WTC11 (cell line): ENCODE measurements around the gene LY6G5C. TPM values are rescaled to one million over a fixed set of nuclear protein-coding genes. Genes with fewer than 3 reads are reported as not detected.

Experiments
- ATAC-seq: fragments of 200-7000 bp; cut with Tn5 transposase; 2 replicates; pipeline ENCODE4 v1.10.0; 2021; ENCODE audit warnings: mild to moderate bottlenecking, moderate library complexity
- CTCF ChIA-PET: fragments of 300-600 bp; sonication (Branson Sonifier 250); formaldehyde crosslinking; loops from one replicate; lab custom pipeline; 2021; ENCODE audit warnings: antibody characterized with exemption; lab: Charles Lee
- POLR2A ChIA-PET: fragments of 350-600 bp; sonication (Branson Sonifier 250); formaldehyde crosslinking; loops from one replicate; lab custom pipeline; 2021; ENCODE audit warnings: antibody characterized with exemption; lab: Charles Lee
- DNase-seq: peaks from one replicate; pipeline ENCODE4 v3.0.0; 2021; ENCODE audit warnings: low spot score
- H3K27ac Mint-ChIP-seq: 2 replicates; pipeline ENCODE4 v1.8.0; 2021; ENCODE audit warnings: mixed read lengths
- H3K27me3 Mint-ChIP-seq: 2 replicates; pipeline ENCODE4 v1.8.0; 2021; ENCODE audit warnings: low read depth, mild to moderate bottlenecking, moderate library complexity, mixed read lengths
- H3K36me3 Mint-ChIP-seq: 2 replicates; pipeline ENCODE4 v1.8.0; 2021; ENCODE audit warnings: mixed read lengths
- H3K4me1 Mint-ChIP-seq: 2 replicates; pipeline ENCODE4 v1.8.0; 2022; ENCODE audit warnings: mixed read lengths
- H3K4me3 Mint-ChIP-seq: 2 replicates; pipeline ENCODE4 v1.8.0; 2021; ENCODE audit warnings: mild to moderate bottlenecking, moderate library complexity, mixed read lengths
- H3K9me3 Mint-ChIP-seq: 2 replicates; pipeline ENCODE4 v1.8.0; 2021; ENCODE audit warnings: mixed read lengths
- CREB1 ChIP-seq: sonication (generic); formaldehyde crosslinking; IDR thresholded peaks from 2 replicates; pipeline ENCODE4 v1.8.0; 2023; ENCODE audit warnings: mild to moderate bottlenecking, missing genetic modification reagents
- JAZF1 ChIP-seq: fragments of 250-450 bp; sonication (Bioruptor Pico); IDR thresholded peaks from 2 replicates; pipeline ENCODE4 v1.9.0; 2021; ENCODE audit warnings: moderate library complexity, mild to moderate bottlenecking, inconsistent platforms
- PRDM15 ChIP-seq: sonication (generic); formaldehyde crosslinking; IDR thresholded peaks from 2 replicates; pipeline ENCODE4 v1.8.0; 2022; ENCODE audit warnings: missing genetic modification reagents
- RORB ChIP-seq: fragments of 250-450 bp; sonication (Bioruptor Pico); IDR thresholded peaks from 2 replicates; pipeline ENCODE4 v1.9.0; 2021; ENCODE audit warnings: mild to moderate bottlenecking
- SMAD4 ChIP-seq: sonication (generic); formaldehyde crosslinking; IDR thresholded peaks from 2 replicates; pipeline ENCODE4 v1.8.0; 2022; ENCODE audit warnings: mild to moderate bottlenecking, missing genetic modification reagents
- STAT6 ChIP-seq: sonication (generic); formaldehyde crosslinking; conservative IDR thresholded peaks from 2 replicates; pipeline ENCODE4 v1.8.1; 2023; ENCODE audit warnings: mild to moderate bottlenecking, low read depth, missing genetic modification reagents, moderate library complexity
- TEAD4 ChIP-seq: sonication (generic); formaldehyde crosslinking; IDR thresholded peaks from 2 replicates; pipeline ENCODE4 v1.8.0; 2022; ENCODE audit warnings: mild to moderate bottlenecking, missing genetic modification reagents
- ZNF263 ChIP-seq: sonication (generic); formaldehyde crosslinking; IDR thresholded peaks from 2 replicates; pipeline ENCODE4 v1.8.1; 2022; ENCODE audit warnings: low read depth, mild to moderate bottlenecking, moderate library complexity, missing genetic modification reagents
- ZNF317 ChIP-seq: sonication (generic); formaldehyde crosslinking; IDR thresholded peaks from 2 replicates; pipeline ENCODE4 v1.8.1; 2023; ENCODE audit warnings: low read depth, mild to moderate bottlenecking, moderate library complexity, missing genetic modification reagents, borderline replicate concordance
- total RNA-seq: library from RNA; stranded (reverse); gene quantifications from 3 replicates; pipeline ENCODE4 v1.2.3, GENCODE V29; 2021
- TF ChIP-seq, protein P1 (sequence below): sonication (generic); formaldehyde crosslinking; IDR thresholded peaks from 2 replicates; pipeline ENCODE4 v1.8.1; 2022; ENCODE audit warnings: low read depth, mild to moderate bottlenecking, moderate library complexity, missing genetic modification reagents, borderline replicate concordance
- TF ChIP-seq, protein P2 (sequence below): fragments of 250-450 bp; sonication (Bioruptor Pico); conservative IDR thresholded peaks from 2 replicates; pipeline ENCODE4 v1.9.0; 2021; ENCODE audit warnings: mild to moderate bottlenecking
- TF ChIP-seq, protein P3 (sequence below): fragments of 250-450 bp; sonication (Bioruptor Pico); IDR thresholded peaks from 2 replicates; pipeline ENCODE4 v1.9.0; 2021; ENCODE audit warnings: mild to moderate bottlenecking
- TF ChIP-seq, protein P4 (sequence below): sonication (generic); formaldehyde crosslinking; IDR thresholded peaks from 2 replicates; pipeline ENCODE4 v1.8.0; 2023; ENCODE audit warnings: missing genetic modification reagents, mild to moderate bottlenecking, borderline replicate concordance

The LY6G5C gene
- total RNA-seq, 1 experiment from 2014 or later, result 1.0 TPM

- TF ChIP-seq ZNF263 (CRISPR knock-in tag), result no peak
Observed at GRCh38 chr6:31720196-31720770, 39.4 kb upstream of the LY6G5C start (continued).

DNA sequence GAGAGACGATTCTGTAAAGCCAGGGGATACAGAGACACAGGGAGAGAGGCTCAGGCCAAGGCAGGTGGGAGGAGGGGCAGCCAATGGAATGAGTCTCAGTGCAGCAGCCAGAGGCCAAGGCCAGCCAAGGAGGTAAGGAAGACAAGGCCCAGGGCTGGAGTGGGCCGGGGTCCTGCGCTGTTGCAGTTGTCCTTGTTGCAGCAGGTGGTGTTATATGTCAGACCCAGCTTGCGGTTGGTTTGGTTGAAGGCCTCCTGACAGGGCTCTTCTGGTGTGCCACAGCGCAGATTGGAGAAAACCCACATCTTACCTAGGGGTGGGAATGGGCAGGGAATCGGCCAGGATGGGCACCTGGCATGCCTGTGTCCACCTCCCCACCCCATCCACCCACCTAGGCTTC, 38.1 kb upstream of the LY6G5C start:
- ATAC-seq, result no peak
- no peak overlapping the region for H3K27ac Mint-ChIP-seq
- POLR2A ChIA-PET, result interaction anchor here (0.5 kb wide), 1 partner anchor 18 kb away, joined by 3 read pairs; no protein-coding TSS in a partner anchor

DNA sequence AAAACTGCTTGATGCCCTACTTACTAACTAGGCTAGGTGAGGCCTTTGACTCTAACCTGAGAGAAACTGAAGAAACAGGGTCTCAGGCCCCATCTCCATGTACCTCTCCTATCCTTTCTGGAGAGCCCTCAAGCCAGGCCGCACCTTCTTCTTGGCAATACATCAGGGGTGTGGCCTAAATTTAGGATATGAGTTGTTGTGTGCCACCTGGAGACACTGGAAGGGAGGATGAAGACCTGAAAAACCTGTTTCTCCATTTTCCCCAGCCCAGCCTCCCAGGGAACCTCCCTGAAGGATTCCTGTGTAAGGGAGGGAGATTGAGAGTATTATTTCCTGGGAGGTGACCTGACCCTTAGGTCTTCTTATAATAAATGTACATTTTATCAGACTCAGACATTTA, 37.4 kb upstream of the LY6G5C start:
- H3K36me3 Mint-ChIP-seq, result no peaks in the 10 kb centered on the region
- no peak for DNase-seq
- peak overlapping the region; percentile 13; the same call in 1 of the 2 replicates for H3K4me3 Mint-ChIP-seq
- ATAC-seq, result peak; percentile 11
- CTCF ChIA-PET, result no interaction called here
- H3K27me3 Mint-ChIP-seq, result peaks cover 4% of the 10 kb centered on the region; the same call in 1 of the 2 replicates
- peaks cover 33% of the 10 kb centered on the region for H3K4me1 Mint-ChIP-seq
- H3K9me3 Mint-ChIP-seq, result no peaks in the 10 kb centered on the region
- no peak overlapping the region for H3K27ac Mint-ChIP-seq
- POLR2A ChIA-PET, result no interaction called here
- no peak for TF ChIP-seq TEAD4 (CRISPR knock-in tag)
- no peak for TF ChIP-seq RORB (CRISPR knock-in tag)
- TF ChIP-seq ZNF317, result no peak
- TF ChIP-seq, protein P1, sequence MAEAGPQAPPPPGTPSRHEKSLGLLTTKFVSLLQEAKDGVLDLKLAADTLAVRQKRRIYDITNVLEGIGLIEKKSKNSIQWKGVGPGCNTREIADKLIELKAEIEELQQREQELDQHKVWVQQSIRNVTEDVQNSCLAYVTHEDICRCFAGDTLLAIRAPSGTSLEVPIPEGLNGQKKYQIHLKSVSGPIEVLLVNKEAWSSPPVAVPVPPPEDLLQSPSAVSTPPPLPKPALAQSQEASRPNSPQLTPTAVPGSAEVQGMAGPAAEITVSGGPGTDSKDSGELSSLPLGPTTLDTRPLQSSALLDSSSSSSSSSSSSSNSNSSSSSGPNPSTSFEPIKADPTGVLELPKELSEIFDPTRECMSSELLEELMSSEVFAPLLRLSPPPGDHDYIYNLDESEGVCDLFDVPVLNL (CRISPR knock-in tag), result no peak
- TF ChIP-seq, protein P2, sequence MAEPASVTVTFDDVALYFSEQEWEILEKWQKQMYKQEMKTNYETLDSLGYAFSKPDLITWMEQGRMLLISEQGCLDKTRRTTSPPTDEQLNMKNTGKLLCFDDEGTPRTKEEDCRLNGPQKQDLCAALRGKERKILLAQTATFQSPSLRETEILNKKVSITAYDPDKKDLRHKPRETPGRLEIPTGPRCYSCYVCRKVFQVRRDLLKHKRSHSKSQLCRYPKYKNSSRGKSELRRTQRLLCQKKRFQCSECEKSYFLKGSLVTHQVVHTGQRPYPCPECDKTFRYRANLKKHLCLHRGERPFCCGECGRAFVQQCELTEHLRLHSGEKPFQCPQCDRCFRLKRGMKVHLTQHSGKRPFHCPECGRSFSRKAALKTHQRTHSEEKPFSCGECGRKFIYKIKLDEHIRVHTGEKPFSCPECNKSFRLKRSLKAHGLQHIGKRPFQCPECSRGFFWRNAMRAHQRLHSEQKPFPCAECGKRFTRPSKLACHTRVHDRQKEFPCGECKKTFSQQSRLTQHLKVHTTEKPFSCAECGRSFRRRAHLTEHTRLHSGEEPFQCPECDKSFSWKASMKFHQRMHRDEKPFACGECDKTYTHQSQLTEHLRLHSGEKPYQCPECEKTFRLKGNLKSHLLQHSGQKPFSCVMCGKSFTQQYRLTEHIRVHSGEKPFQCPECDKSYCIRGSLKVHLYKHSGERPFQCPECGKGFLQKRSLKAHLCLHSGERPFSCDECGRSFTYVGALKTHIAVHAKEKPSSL (CRISPR knock-in tag), result no peak
- TF ChIP-seq STAT6 (CRISPR knock-in tag), result no peak
- TF ChIP-seq, protein P3, sequence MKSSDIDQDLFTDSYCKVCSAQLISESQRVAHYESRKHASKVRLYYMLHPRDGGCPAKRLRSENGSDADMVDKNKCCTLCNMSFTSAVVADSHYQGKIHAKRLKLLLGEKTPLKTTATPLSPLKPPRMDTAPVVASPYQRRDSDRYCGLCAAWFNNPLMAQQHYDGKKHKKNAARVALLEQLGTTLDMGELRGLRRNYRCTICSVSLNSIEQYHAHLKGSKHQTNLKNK, result no peak
- TF ChIP-seq, protein P4, sequence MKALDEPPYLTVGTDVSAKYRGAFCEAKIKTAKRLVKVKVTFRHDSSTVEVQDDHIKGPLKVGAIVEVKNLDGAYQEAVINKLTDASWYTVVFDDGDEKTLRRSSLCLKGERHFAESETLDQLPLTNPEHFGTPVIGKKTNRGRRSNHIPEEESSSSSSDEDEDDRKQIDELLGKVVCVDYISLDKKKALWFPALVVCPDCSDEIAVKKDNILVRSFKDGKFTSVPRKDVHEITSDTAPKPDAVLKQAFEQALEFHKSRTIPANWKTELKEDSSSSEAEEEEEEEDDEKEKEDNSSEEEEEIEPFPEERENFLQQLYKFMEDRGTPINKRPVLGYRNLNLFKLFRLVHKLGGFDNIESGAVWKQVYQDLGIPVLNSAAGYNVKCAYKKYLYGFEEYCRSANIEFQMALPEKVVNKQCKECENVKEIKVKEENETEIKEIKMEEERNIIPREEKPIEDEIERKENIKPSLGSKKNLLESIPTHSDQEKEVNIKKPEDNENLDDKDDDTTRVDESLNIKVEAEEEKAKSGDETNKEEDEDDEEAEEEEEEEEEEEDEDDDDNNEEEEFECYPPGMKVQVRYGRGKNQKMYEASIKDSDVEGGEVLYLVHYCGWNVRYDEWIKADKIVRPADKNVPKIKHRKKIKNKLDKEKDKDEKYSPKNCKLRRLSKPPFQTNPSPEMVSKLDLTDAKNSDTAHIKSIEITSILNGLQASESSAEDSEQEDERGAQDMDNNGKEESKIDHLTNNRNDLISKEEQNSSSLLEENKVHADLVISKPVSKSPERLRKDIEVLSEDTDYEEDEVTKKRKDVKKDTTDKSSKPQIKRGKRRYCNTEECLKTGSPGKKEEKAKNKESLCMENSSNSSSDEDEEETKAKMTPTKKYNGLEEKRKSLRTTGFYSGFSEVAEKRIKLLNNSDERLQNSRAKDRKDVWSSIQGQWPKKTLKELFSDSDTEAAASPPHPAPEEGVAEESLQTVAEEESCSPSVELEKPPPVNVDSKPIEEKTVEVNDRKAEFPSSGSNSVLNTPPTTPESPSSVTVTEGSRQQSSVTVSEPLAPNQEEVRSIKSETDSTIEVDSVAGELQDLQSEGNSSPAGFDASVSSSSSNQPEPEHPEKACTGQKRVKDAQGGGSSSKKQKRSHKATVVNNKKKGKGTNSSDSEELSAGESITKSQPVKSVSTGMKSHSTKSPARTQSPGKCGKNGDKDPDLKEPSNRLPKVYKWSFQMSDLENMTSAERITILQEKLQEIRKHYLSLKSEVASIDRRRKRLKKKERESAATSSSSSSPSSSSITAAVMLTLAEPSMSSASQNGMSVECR (CRISPR knock-in tag), result no peak
- no peak for TF ChIP-seq CREB1 (CRISPR knock-in tag)
- no peak for TF ChIP-seq SMAD4 (CRISPR knock-in tag)

More for the DNA sequence above, 38.1 kb upstream of the LY6G5C start:
- no peaks in the 10 kb centered on the region for H3K9me3 Mint-ChIP-seq
- TF ChIP-seq JAZF1 (CRISPR knock-in tag) (no peak), PRDM15 (CRISPR knock-in tag) (peak; percentile 49; the same call in 1 of the 2 replicates)
- TF ChIP-seq, all 79 proteins: peak for 1
- peaks cover 4% of the 10 kb centered on the region; the same call in 1 of the 2 replicates for H3K27me3 Mint-ChIP-seq
- H3K4me3 Mint-ChIP-seq, result 0 out of 2 replicates have a peak overlapping the region, but pooled peaks have one; percentile 13
- DNase-seq, result no peak
- peaks cover 27% of the 10 kb centered on the region for H3K4me1 Mint-ChIP-seq
- H3K36me3 Mint-ChIP-seq, result no peaks in the 10 kb centered on the region
- CTCF ChIA-PET, result interaction anchor here (0.8 to 1.9 kb wide), 3 partner anchors 11 to 51 kb away, joined by 3 to 4 read pairs (median 4); no protein-coding TSS in a partner anchor
